IPS DF 19.7 (cell line): ENCODE results near the gene PNPLA2.

Experiments used
- DNase-seq: peaks from one replicate; pipeline ENCODE4 v3.0.0-alpha.2; 2013; ENCODE audit warnings: low read depth, low spot score

The PNPLA2 gene, protein sequence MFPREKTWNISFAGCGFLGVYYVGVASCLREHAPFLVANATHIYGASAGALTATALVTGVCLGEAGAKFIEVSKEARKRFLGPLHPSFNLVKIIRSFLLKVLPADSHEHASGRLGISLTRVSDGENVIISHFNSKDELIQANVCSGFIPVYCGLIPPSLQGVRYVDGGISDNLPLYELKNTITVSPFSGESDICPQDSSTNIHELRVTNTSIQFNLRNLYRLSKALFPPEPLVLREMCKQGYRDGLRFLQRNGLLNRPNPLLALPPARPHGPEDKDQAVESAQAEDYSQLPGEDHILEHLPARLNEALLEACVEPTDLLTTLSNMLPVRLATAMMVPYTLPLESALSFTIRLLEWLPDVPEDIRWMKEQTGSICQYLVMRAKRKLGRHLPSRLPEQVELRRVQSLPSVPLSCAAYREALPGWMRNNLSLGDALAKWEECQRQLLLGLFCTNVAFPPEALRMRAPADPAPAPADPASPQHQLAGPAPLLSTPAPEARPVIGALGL

DNA sequence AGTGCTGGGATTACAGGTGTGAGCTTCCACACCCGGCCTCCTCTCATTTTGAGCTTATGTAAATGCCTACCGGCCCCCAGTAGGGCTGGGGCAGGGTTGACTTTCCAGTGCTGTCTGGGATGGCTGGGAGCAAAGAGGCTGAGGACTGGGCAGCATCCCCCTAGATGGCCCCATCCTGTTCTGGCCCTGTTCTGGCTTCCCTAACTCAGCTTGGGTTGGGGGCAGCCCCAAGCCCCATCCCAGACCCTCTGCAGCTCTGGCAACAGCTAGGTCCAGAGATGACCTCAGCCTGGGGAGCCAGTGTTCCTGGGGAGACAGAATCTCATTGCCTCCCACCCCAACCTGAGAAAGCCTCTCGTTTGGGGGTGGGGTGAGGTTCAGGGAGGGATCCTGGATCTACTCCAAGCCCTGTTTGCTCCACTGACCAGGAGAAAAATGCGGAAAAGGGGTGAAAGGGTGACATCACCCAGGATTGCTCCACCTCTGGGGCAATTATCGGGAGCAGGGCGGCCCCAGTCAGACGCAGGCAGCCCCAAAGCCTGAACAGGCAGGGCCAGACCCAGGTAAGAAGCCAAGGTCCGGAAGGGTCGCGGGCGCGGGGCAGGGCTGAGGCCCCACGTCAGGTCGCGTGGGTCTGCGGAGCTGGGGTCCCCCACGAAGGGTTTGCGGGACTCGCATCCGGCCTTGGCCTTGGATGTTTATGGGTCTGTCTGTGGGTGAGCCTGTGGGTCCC lies at the start of gene PNPLA2:
Gene PNPLA2, plus strand, starts transcription at position 519 of the 733 bp plus-strand sequence. CDS start 805 bp downstream, outside the sequence.
- no peak for DNase-seq

GRCh38 chr11:769887-770641 lies 48.6 kb upstream of the PNPLA2 start:
- no peak for DNase-seq

- DNase-seq = no peak
Measured at GRCh38 chr11:770642-771616, 47.8 kb upstream of the PNPLA2 start.

- DNase-seq = no peak
Measured at GRCh38 chr11:771617-772204, 47.0 kb upstream of the PNPLA2 start.

- no peak for DNase-seq
Measured at GRCh38 chr11:772429-773390, 46.0 kb upstream of the PNPLA2 start.

DNA sequence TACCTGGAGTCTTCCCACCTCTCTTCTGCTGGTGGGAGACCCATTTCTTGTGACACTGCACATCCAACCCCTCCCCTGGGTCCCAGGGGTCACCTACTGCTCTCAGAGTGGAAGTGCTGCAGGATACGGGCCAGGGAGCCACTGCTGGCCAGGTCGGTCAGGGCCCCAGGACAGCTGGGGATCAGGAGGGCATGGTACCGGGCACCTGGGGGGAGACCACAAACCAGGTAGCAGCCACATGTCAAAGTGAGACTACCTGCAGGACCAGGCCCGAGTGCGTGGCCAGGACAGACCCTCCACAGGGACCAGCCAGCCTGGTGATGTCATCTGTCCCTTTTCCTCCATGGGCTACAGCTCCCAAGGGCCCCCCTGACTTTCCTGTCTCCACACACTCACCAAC lies 45.3 kb upstream of the PNPLA2 start:
- DNase-seq = no peak

- DNase-seq = no peak
Measured at GRCh38 chr11:773830-774229, 44.9 kb upstream of the PNPLA2 start.

GRCh38 chr11:774873-775592 lies 43.7 kb upstream of the PNPLA2 start:
- no peak for DNase-seq

DNA sequence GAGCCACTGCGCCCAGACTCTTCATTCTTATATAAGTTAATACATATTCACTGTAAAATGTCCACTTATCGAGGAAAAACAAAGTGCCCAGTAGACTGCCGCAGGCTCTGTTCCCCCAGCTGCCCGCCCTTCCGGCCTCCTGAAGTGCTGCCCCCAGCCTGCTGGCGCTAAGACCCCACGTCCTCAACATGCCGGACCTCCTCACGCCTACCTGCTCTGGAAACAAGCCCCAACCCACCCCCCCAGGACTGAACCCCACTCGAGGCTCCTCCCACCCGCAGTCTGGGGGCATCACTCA lies 42.5 kb upstream of the PNPLA2 start:
- no peak for DNase-seq

DNA sequence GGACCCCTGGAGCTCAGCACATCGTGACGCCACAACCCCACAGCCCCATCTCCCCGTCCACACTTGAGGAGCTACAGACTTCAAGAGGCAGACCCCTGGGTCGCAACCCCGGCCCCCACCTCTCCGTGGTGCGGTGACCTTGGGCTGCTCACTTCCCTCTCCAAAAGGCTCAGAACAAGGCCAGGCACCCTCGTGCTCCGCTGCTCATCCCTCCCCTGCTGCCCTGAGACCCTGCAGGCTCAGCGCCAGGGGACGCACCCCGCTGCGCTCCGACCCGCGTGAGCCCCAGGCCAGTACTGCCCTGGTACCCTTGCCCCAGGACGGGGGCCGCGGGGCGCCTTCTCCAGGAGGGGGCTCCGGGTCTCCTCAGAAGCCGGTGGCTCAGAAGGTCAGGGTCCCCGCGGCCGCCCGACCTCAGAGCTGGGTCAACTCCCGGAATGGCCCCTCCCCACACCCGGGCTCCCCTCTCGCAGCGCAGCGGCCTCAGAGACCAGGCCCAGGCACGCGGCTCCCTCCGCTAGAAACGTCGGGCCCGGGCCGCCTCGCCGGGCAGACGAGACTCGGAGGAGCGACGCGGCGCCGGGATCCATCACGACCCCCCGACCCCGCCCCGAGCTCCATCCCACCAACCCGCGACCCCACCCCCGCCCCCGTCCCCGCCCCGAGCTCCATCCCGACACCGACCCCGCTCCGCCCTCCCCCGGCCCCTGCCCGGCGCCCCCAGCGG lies 42.0 kb upstream of the PNPLA2 start:
- DNase-seq = no peak

GRCh38 chr11:777288-778255 lies 41.1 kb upstream of the PNPLA2 start, which contains the start of gene GATD1:
TSS of gene GATD1 (minus strand) at chr11:777487. CDS start at chr11:777462, 25 bp downstream.
- no peak for DNase-seq

DNA sequence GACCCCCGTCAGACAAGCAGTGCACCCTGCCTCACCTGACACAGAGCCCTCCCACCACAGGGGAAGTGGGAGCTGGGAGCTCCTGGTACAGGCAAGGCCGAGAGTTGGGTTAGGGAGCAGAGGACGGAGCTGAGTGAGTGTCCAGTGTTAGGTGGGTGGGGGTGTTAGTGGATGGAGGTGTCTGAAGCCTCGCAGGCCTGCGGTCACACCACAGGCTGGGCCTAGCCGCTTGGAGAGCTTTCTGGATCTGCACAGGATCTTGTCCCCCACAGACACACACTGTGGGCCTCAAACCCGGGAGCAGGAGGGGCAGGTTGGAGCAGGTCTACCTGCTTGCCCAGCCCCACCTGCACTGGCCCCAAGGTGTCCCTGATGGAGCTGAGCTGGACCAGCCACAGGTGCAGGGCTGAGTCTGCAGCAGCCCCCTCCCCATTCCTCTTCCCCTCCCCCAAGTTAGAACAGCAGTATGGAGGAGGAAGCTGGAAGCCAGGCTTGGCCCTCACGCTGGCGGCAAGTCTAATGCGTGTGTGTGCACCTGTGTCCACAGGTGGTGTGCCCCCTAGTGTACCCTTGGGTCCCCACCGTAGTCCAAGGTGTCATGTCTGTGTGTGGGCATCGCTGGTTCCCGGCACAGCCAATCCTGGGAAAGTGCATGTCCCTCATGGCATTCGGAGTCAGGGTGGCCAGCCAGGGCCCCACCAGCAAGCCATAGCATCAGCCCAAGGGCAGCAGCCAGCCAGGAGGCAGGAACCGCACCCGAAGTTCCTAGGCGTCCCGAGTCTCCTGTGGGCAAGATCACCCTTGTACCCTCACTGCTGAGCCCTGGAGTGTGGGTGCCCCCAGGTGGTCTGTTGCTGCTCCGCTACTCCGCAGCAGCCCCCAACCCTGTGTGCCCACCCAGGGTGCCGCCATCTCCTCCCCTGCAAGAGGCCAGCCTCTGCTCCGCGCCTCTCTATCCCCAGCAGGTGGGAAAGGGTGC lies 39.4 kb upstream of the PNPLA2 start:
- no peak for DNase-seq

- no peak for DNase-seq
Measured at GRCh38 chr11:779955-780532, 38.7 kb upstream of the PNPLA2 start.

GRCh38 chr11:782264-783174 lies 36.2 kb upstream of the PNPLA2 start:
- no peak for DNase-seq
